K562 (cell line): ENCODE measurements around the gene GALNT9. TPM values are rescaled to one million over a fixed set of nuclear protein-coding genes. Genes with fewer than 3 reads are reported as not detected.

Experiments
- ATAC-seq: fragments of 200-7000 bp; cut with Tn5 transposase; 3 replicates; pipeline ENCODE4 v1.9.1; 2020; ENCODE audit warnings: moderate library complexity
- BruUV-seq: library from RNA; stranded (reverse); fragments of 400-500 nt; replicated peaks from 2 replicates; lab custom pipeline; 2021; lab: Mats Ljungman, UMichigan
- CTCF ChIA-PET: fragments of 300-600 bp; formaldehyde crosslinking; extraction: SDS; loops from one replicate; lab custom pipeline; 2021; ENCODE audit warnings: low intra/inter-chr PET ratio; lab: Yijun Ruan, JAX
- POLR2A ChIA-PET: fragments of 300-600, 350-650 bp; sonication (Branson Sonifier 250); formaldehyde crosslinking; extraction: SDS; loops from one replicate; lab custom pipeline; 2021; ENCODE audit warnings: antibody characterized with exemption, inconsistent platforms; lab: Yijun Ruan, JAX
- DNase-seq, 4 experiments: peaks; one replicate each; pipeline versions ENCODE4 v3.0.0 to v3.0.0-alpha.2; 2011 to 2018; ENCODE audit warnings: low spot score in 3 of 4, mixed read lengths in 3 of 4; ENCODE audit errors: extremely low read depth in 1 of 4
- FAIRE-seq: peaks from 2 replicates; lab custom pipeline; 2011; peaks lifted over from hg19 to GRCh38; lab: Jason Lieb, UNC
- H2AFZ ChIP-seq: 2 replicates; pipeline ENCODE4 v1.6.0; 2011; ENCODE audit warnings: low read depth, low read length, control low read depth, inconsistent platforms
- H3K27ac ChIP-seq: fragments of 200-600 bp; 3 replicates; pipeline ENCODE4 v1.8.0; 2011; ENCODE audit warnings: low read depth, mild to moderate bottlenecking, control low read depth, inconsistent platforms, low read length, moderate library complexity, mixed read lengths; ENCODE audit errors: extremely low read depth
- H3K27me3 ChIP-seq, 2 experiments: fragments of 300-600 bp in 1 of 2; 2 replicates in 1 of 2; 3 replicates in 1 of 2; pipeline versions ENCODE4 v1.6.0 to v1.8.0; 2011; ENCODE audit warnings: inconsistent platforms in 2 of 2, low read length in 2 of 2, mild to moderate bottlenecking in 1 of 2, mixed read lengths in 1 of 2, moderate library complexity in 1 of 2; ENCODE audit not compliant: control insufficient read depth in 2 of 2, insufficient read depth in 2 of 2
- H3K36me3 ChIP-seq: fragments of 300-600 bp; 3 replicates; pipeline ENCODE4 v1.8.0; 2011; ENCODE audit warnings: mild to moderate bottlenecking, low read length, inconsistent platforms; ENCODE audit not compliant: control insufficient read depth, insufficient read depth
- H3K4me1 ChIP-seq, 2 experiments: fragments of 200-600 bp in 1 of 2; replicated peaks in 1 of 2; 2 replicates in 1 of 2; 3 replicates in 1 of 2; pipeline versions ENCODE4 v1.5.1 to v1.8.0; 2011; ENCODE audit warnings: inconsistent platforms in 2 of 2, low read length in 2 of 2, mild to moderate bottlenecking in 1 of 2, mixed read lengths in 1 of 2, moderate library complexity in 1 of 2; ENCODE audit not compliant: control insufficient read depth in 2 of 2, insufficient read depth in 2 of 2
- H3K4me2 ChIP-seq: 2 replicates; pipeline ENCODE4 v1.6.1; 2011; ENCODE audit warnings: low read length, control low read depth, inconsistent platforms, mixed read lengths; ENCODE audit not compliant: insufficient read depth
- H3K4me3 ChIP-seq: fragments of 200-600 bp; sonication (generic), shearing (Covaris generic); 2 replicates; pipeline ENCODE4 v1.5.1; 2016; ENCODE audit warnings: control low read depth, inconsistent platforms
- H3K79me2 ChIP-seq: fragments of 200-600 bp; 3 replicates; pipeline ENCODE4 v1.8.0; 2011; ENCODE audit warnings: low read length, inconsistent platforms; ENCODE audit not compliant: control insufficient read depth, insufficient read depth
- H3K9ac ChIP-seq, 2 experiments: 2 replicates each; pipeline versions ENCODE4 v1.6.0 to v1.6.1; 2011; ENCODE audit warnings: low read depth in 2 of 2, low read length in 2 of 2, control low read depth in 1 of 2, inconsistent platforms in 1 of 2, mild to moderate bottlenecking in 1 of 2, mixed read lengths in 1 of 2; ENCODE audit not compliant: insufficient read depth in 1 of 2
- H3K9me1 ChIP-seq: one replicate; pipeline ENCODE4 v1.6.0; 2011; ENCODE audit warnings: inconsistent platforms, mild to moderate bottlenecking, low read length, moderate library complexity; ENCODE audit not compliant: control insufficient read depth, insufficient read depth
- H3K9me3 ChIP-seq: replicated peaks from 2 replicates; pipeline ENCODE4 v1.5.1; 2011; ENCODE audit warnings: low read depth, low read length, inconsistent platforms; ENCODE audit not compliant: control insufficient read depth, insufficient read depth
- H4K20me1 ChIP-seq: replicated peaks from 2 replicates; pipeline ENCODE4 v1.6.1; 2011; ENCODE audit warnings: low read length, inconsistent platforms, mixed read lengths; ENCODE audit not compliant: control insufficient read depth, insufficient read depth
- CHD4 ChIP-seq: fragments of 200-600 bp; sonication (generic); IDR thresholded peaks from 3 replicates; pipeline ENCODE4 v1.6.1; 2012; ENCODE audit warnings: low read depth, mild to moderate bottlenecking, mixed read lengths, low read length, inconsistent platforms; ENCODE audit not compliant: insufficient read depth, insufficient replicate concordance, poor library complexity, severe bottlenecking
- CREB1 ChIP-seq, 2 experiments: sonication (generic) in 1 of 2; formaldehyde crosslinking in 1 of 2; IDR thresholded peaks; 2 replicates each; pipeline versions ENCODE4 v1.6.1 to v1.8.0; 2012 to 2022; ENCODE audit warnings: inconsistent platforms in 1 of 2, mild to moderate bottlenecking in 1 of 2, missing genetic modification reagents in 1 of 2, moderate library complexity in 1 of 2
- ZNF668 ChIP-seq: fragments of 250-450 bp; sonication (Bioruptor Pico); IDR thresholded peaks from 2 replicates; pipeline ENCODE4 v1.8.0; 2022; ENCODE audit warnings: mild to moderate bottlenecking, inconsistent platforms
- WGBS: fragments of 100-300 bp; shearing (Covaris generic); methylation state at CpG from one replicate; pipeline ENCODE4 v1.1.6; 2016; ENCODE audit warnings: low coverage, mixed read lengths; ENCODE audit not compliant: insufficient coverage; ENCODE audit errors: missing lambda C conversion rate; 5-methylcytosine and 5-hydroxymethylcytosine counted together
- in situ Hi-C: fragments of 300-500 bp; cut with MboI; formaldehyde crosslinking; loops from 4 replicates; pipeline ENCODE4 v1.15.0; 2018; ENCODE audit warnings: inconsistent platforms, mixed read lengths
- intact Hi-C: fragments of 100-400 bp; cut with micrococcal nuclease; formaldehyde crosslinking; loops from 2 replicates; pipeline ENCODE4 v1.14.2; 2022
- polyA plus RNA-seq, 8 experiments: library from polyadenylated mRNA; depleted of rRNA in 4 of 8; stranded (reverse) in 5 of 8; unstranded in 3 of 8; fragments of >200 nt; fragmentation: Nextera tagmentation in 2 of 8; fragmentation: Illumina TruSeq in 1 of 8; extraction: Ambion mirVana in 2 of 8; extraction: Trizol in 1 of 8; gene quantifications; 2 replicates each; pipeline versions ENCODE4 v1.2.1 to v1.2.3, GENCODE V29; 2011 to 2014; ENCODE audit warnings: inconsistent platforms in 1 of 8, missing spikeins in 1 of 8
- total RNA-seq, 7 experiments: library from RNA; depleted of rRNA in 6 of 7; stranded (reverse); fragments of >200 nt in 6 of 7; fragmentation: Illumina TruSeq in 2 of 7; extraction: Trizol in 2 of 7; gene quantifications; 2 replicates each; pipeline versions ENCODE4 v1.2.1 to v1.2.3, GENCODE V29; 2011 to 2021; ENCODE audit warnings: low replicate concordance in 1 of 7

GALNT9 gene
- total and polyA plus RNA-seq, 9 of the 15 experiments (the other 6 are each of a cell fraction or from before 2014, with no cell fraction given) = not detected

- TF ChIP-seq CREB1 (IDR thresholded peaks at IDR 0.05) (no peak), CREB1 (CRISPR knock-in tag; IDR thresholded peaks at IDR 0.05) (0 out of 2 replicates have a peak, but pooled peaks have one; percentile 16), ZNF668 (CRISPR knock-in tag) (no peak)
- 13% methylated on average over 36 of the region's 39 CpGs for WGBS
- in situ Hi-C loops = no loop called here
- Histone ChIP-seq H4K20me1 (0 out of 2 replicates have a peak, but pooled peaks cover 3% of the 10 kb centered on the region), H3K79me2 (no peaks in the 10 kb centered on the region), H3K4me1 (peaks cover 3 to 40% of the 10 kb centered on the region in 2 experiments; a peak in 2 of 5 replicates), H3K4me3 (no peak overlapping the region), H2AFZ (no peak overlapping the region), H3K9me3 (no peaks in the 10 kb centered on the region), H3K4me2 (no peak overlapping the region), H3K27me3 (peaks cover 35 to 85% of the 10 kb centered on the region in 2 experiments), H3K27ac (no peak overlapping the region), H3K9ac (no peak overlapping the region), H3K9me1 (no peaks in the 10 kb centered on the region), H3K36me3 (no peaks in the 10 kb centered on the region)
- no peak for ATAC-seq
- no peak for DNase-seq
- POLR2A ChIA-PET = interaction anchor here (0.6 kb wide), 2 partner anchors 88 to 200 kb away, joined by 3 read pairs; no protein-coding TSS in a partner anchor
- CTCF ChIA-PET = no interaction called here
- no peak for FAIRE-seq
- intact Hi-C loops = no loop called here
- no TSS peak for BruUV-seq
These were observed 142.3 kb downstream of the GALNT9 start for GRCh38 chr12:132186857-132187620.

GRCh38 chr12:132186208-132186856 lies 143.1 kb downstream of the GALNT9 start:
- H3K9me3 ChIP-seq = no peaks in the 10 kb centered on the region
- no peak for DNase-seq
- no peak overlapping the region for H3K4me2 ChIP-seq
- POLR2A ChIA-PET = interaction anchor here (0.7 kb wide), 1 partner anchor 76 kb away, joined by 3 read pairs; no protein-coding TSS in a partner anchor
- H3K79me2 ChIP-seq = no peaks in the 10 kb centered on the region
- intact Hi-C loops = no loop called here
- TF ChIP-seq CHD4 = no peak
- TF ChIP-seq, all 486 proteins: peak for 0
- BruUV-seq = no TSS peak
- no peak overlapping the region for H2AFZ ChIP-seq
- in situ Hi-C loops = no loop called here
- H3K9ac ChIP-seq = no peak overlapping the region
- ATAC-seq (no peak), FAIRE-seq (no peak)
- H3K4me1 ChIP-seq = peaks cover 3 to 43% of the 10 kb centered on the region in 2 experiments; a peak in 2 of 5 replicates
- WGBS = 7% methylated on average over 16 of the region's 24 CpGs
- peaks cover 35 to 84% of the 10 kb centered on the region in 2 experiments for H3K27me3 ChIP-seq
- CTCF ChIA-PET = no interaction called here
- H3K9me1 ChIP-seq = no peaks in the 10 kb centered on the region
- H3K27ac ChIP-seq = no peak overlapping the region
- no peak overlapping the region for H3K4me3 ChIP-seq
- H3K36me3 ChIP-seq = no peaks in the 10 kb centered on the region
- 0 out of 2 replicates have a peak, but pooled peaks cover 3% of the 10 kb centered on the region for H4K20me1 ChIP-seq
